Panc1 (cell line): ENCODE results near the gene UGT1A1. TPM values are rescaled to one million over a fixed set of nuclear protein-coding genes. Genes with fewer than 3 reads are reported as not detected.
A peak's percentile ranks its signal among the peaks of the same experiment; 100 is the strongest.

Experiments
- ATAC-seq: fragments of 200-7000 bp; cut with Tn5 transposase; 2 replicates; pipeline ENCODE4 v1.9.1; 2020; ENCODE audit warnings: mild to moderate bottlenecking, moderate library complexity
- BruUV-seq: library from RNA; stranded (reverse); fragments of 400-500 nt; replicated peaks from 2 replicates; lab custom pipeline; 2021; lab: Mats Ljungman, UMichigan
- CTCF ChIA-PET: fragments of 300-600 bp; sonication (Branson Sonifier 250); formaldehyde crosslinking; loops from one replicate; lab custom pipeline; 2022; ENCODE audit warnings: antibody characterized with exemption; lab: Charles Lee
- POLR2A ChIA-PET: fragments of 300-600 bp; sonication (Branson Sonifier 250); formaldehyde crosslinking; loops from one replicate; lab custom pipeline; 2022; ENCODE audit warnings: antibody characterized with exemption; lab: Charles Lee
- DNase-seq: peaks from one replicate; pipeline ENCODE4 v3.0.0-alpha.2; 2010; ENCODE audit warnings: low read depth, low spot score
- H3K27ac ChIP-seq: 2 replicates; pipeline ENCODE4 v1.5.1; 2011; ENCODE audit warnings: mild to moderate bottlenecking, low read length, inconsistent platforms
- H3K27me3 ChIP-seq: fragments of 200-500 bp; sonication (Bioruptor generic); 2 replicates; pipeline ENCODE4 v1.6.0; 2014; ENCODE audit warnings: low read length, inconsistent platforms; ENCODE audit not compliant: control insufficient read depth, insufficient read depth
- H3K36me3 ChIP-seq: fragments of 200-500 bp; sonication (Bioruptor generic); 2 replicates; pipeline ENCODE4 v1.5.1; 2014; ENCODE audit warnings: inconsistent platforms, mild to moderate bottlenecking, low read length, moderate library complexity; ENCODE audit not compliant: control insufficient read depth, insufficient read depth
- H3K4me1 ChIP-seq: 2 replicates; pipeline ENCODE4 v1.5.1; 2011; ENCODE audit warnings: inconsistent platforms, mild to moderate bottlenecking, low read length, moderate library complexity; ENCODE audit not compliant: control insufficient read depth, insufficient read depth
- H3K4me3 ChIP-seq, 2 experiments: 2 replicates each; pipeline ENCODE4 v1.5.1; 2011 to 2012; ENCODE audit warnings: low read depth in 2 of 2, low read length in 2 of 2, mild to moderate bottlenecking in 2 of 2, inconsistent platforms in 1 of 2, moderate library complexity in 1 of 2
- H3K9me3 ChIP-seq: fragments of 200-500 bp; sonication (Bioruptor generic); 2 replicates; pipeline ENCODE4 v1.5.1; 2014; ENCODE audit warnings: low read depth, mild to moderate bottlenecking, inconsistent platforms, low read length, moderate library complexity; ENCODE audit not compliant: control insufficient read depth, insufficient read depth
- CTCF ChIP-seq: fragments of 450-650 bp; IDR thresholded peaks from 2 replicates; pipeline ENCODE4 v1.5.1; 2017; ENCODE audit warnings: mild to moderate bottlenecking
- POLR2AphosphoS5 ChIP-seq: IDR thresholded peaks from 2 replicates; pipeline ENCODE4 v1.6.1; 2012; ENCODE audit warnings: mild to moderate bottlenecking, low read depth, low read length, moderate library complexity
- SIN3A ChIP-seq: IDR thresholded peaks from 2 replicates; pipeline ENCODE4 v1.6.1; 2012; ENCODE audit warnings: low read depth, mild to moderate bottlenecking, low read length, moderate library complexity, borderline replicate concordance; ENCODE audit not compliant: insufficient read depth
- TCF7L2 ChIP-seq: IDR thresholded peaks from 2 replicates; pipeline ENCODE4 v1.6.1; 2011; ENCODE audit warnings: mild to moderate bottlenecking, low read depth, low read length, inconsistent platforms
- in situ Hi-C: cut with HindIII; loops from 2 replicates; pipeline ENCODE4 v1.10.0; 2016; ENCODE audit warnings: low sequenced_read_pairs, low pct_unique_long_range_greater_than_20kb
- intact Hi-C: fragments of 100-400 bp; cut with micrococcal nuclease; formaldehyde crosslinking; loops from one replicate; pipeline ENCODE4 v1.10.0; 2022; ENCODE audit not compliant: unreplicated experiment
- total RNA-seq: library from RNA; stranded (reverse); gene quantifications from one replicate; pipeline ENCODE4 v1.2.1, GENCODE V29; 2021; ENCODE audit not compliant: unreplicated experiment
- TF ChIP-seq, protein P1 (sequence below), 2 experiments: IDR thresholded peaks; 2 replicates each; pipeline ENCODE4 v1.6.1; 2011 to 2012; ENCODE audit warnings: low read depth in 2 of 2, control low read depth in 1 of 2, low read length in 1 of 2, mild to moderate bottlenecking in 1 of 2, moderate library complexity in 1 of 2; ENCODE audit not compliant: insufficient read depth in 1 of 2

UGT1A1 gene
- total RNA-seq, 1 experiment from 2014 or later = not detected

GRCh38 chr2:233712611-233713261 lies 47.3 kb upstream of the UGT1A1 start, which contains the start of gene UGT1A5:
TSS of gene UGT1A5 (plus strand) at chr2:233712907. CDS start at chr2:233712992, 85 bp downstream.
- no TSS peak for BruUV-seq
- intact Hi-C loops (no loop called here), in situ Hi-C loops (no loop called here)
- ChIA-PET CTCF (no interaction called here), POLR2A (no interaction called here)
- ATAC-seq (no peak), DNase-seq (no peak)
- TF ChIP-seq TCF7L2 (no peak), POLR2AphosphoS5 (no peak), SIN3A (no peak), CTCF (no peak)
- TF ChIP-seq, protein P1, sequence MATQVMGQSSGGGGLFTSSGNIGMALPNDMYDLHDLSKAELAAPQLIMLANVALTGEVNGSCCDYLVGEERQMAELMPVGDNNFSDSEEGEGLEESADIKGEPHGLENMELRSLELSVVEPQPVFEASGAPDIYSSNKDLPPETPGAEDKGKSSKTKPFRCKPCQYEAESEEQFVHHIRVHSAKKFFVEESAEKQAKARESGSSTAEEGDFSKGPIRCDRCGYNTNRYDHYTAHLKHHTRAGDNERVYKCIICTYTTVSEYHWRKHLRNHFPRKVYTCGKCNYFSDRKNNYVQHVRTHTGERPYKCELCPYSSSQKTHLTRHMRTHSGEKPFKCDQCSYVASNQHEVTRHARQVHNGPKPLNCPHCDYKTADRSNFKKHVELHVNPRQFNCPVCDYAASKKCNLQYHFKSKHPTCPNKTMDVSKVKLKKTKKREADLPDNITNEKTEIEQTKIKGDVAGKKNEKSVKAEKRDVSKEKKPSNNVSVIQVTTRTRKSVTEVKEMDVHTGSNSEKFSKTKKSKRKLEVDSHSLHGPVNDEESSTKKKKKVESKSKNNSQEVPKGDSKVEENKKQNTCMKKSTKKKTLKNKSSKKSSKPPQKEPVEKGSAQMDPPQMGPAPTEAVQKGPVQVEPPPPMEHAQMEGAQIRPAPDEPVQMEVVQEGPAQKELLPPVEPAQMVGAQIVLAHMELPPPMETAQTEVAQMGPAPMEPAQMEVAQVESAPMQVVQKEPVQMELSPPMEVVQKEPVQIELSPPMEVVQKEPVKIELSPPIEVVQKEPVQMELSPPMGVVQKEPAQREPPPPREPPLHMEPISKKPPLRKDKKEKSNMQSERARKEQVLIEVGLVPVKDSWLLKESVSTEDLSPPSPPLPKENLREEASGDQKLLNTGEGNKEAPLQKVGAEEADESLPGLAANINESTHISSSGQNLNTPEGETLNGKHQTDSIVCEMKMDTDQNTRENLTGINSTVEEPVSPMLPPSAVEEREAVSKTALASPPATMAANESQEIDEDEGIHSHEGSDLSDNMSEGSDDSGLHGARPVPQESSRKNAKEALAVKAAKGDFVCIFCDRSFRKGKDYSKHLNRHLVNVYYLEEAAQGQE (IDR thresholded peaks at IDR 0.05; ENCODE audit: insufficient read depth in 1 of 2, low read depth in 2 of 2, low read length in 1 of 2) = no peak
- peak within 1 kb of the TSS; percentile 24; the same call in 1 of the 2 replicates for H3K27ac ChIP-seq
- no peaks in the 10 kb centered on the region for H3K27me3 ChIP-seq
- no peaks in the 10 kb centered on the region for H3K9me3 ChIP-seq
- no peaks in the 10 kb centered on the region; the same call in 1 of the 2 replicates for H3K4me1 ChIP-seq
- H3K4me3 ChIP-seq = no peak within 1 kb of the TSS
- H3K36me3 ChIP-seq = no peaks in the 10 kb centered on the region

- intact Hi-C loops = no loop called here
Measured at GRCh38 chr2:233713262-233713615, 46.8 kb upstream of the UGT1A1 start.

More at GRCh38 chr2:233713262-233713615, 46.8 kb upstream of the UGT1A1 start:
- BruUV-seq = no TSS peak
- POLR2A ChIA-PET = no interaction called here
- H3K4me3 ChIP-seq = no peak overlapping the region
- no peaks in the 10 kb centered on the region for H3K27me3 ChIP-seq
- no peaks in the 10 kb centered on the region for H3K36me3 ChIP-seq
- ATAC-seq = no peak
- no peak for DNase-seq
- no peak overlapping the region for H3K27ac ChIP-seq
- no peaks in the 10 kb centered on the region for H3K9me3 ChIP-seq
- CTCF ChIA-PET = no interaction called here
- no peaks in the 10 kb centered on the region; the same call in 1 of the 2 replicates for H3K4me1 ChIP-seq
- TF ChIP-seq, protein P1 (IDR thresholded peaks at IDR 0.05; ENCODE audit: insufficient read depth in 1 of 2, low read depth in 2 of 2, low read length in 1 of 2) = no peak
- TF ChIP-seq POLR2AphosphoS5 = no peak
- no peak for TF ChIP-seq CTCF
- no peak for TF ChIP-seq TCF7L2
- TF ChIP-seq SIN3A = no peak
- in situ Hi-C loops = no loop called here
